ENCODE measurements around the gene SIGLEC15.

SIGLEC15 gene

DNA sequence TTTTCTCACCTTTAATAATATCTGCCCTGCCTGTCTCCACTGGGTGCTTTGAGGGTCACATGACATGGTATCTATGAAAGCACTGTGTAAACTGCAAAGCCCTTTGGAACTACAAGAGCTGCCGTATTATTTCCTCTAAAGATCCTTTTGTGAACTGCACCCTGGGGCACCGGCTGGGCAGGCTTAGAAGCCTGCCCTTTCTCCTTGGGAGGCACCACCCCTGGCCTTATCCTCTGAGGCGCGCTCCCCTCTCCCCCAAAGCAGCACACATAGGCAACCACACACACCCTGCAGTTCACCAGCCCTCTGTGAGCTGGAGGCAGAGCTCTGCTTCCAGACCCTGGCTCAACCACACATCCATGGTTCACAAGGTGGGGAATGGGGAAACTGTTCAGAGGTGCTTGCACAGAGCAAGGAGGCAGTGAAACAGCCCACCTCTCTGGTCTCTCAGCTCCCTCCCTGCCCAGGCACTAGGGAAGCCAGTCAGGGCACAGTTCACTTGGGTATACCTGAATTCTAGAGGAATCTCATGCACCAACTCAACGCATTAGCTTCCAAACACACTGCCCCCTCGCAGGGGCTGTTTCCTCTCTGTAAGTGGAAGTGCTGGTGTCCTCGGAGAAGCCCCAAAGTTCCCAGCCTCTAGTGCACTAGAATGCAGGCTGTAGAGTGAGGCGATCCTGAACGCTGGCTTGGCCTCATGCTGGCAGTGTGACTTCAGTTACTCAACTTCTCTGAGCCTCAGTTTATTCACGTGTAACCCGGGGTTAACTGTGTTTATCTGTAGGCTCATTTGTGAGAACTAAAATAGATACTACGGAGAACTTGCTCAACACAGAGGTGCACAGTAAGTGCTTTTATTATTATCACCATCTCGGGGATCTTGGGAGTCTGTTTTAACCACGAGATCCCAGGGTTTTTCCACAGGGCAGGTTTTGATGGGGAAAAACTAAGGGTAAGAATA, 11.0 kb downstream of the SIGLEC15 start:
- no peak for DNase-seq (ENCODE audit: low spot score)
- ChIA-PET POLR2A (ENCODE audit: low non-redundant PET) (no interaction called here), CTCF (no interaction called here)
- TF ChIP-seq, protein P1, sequence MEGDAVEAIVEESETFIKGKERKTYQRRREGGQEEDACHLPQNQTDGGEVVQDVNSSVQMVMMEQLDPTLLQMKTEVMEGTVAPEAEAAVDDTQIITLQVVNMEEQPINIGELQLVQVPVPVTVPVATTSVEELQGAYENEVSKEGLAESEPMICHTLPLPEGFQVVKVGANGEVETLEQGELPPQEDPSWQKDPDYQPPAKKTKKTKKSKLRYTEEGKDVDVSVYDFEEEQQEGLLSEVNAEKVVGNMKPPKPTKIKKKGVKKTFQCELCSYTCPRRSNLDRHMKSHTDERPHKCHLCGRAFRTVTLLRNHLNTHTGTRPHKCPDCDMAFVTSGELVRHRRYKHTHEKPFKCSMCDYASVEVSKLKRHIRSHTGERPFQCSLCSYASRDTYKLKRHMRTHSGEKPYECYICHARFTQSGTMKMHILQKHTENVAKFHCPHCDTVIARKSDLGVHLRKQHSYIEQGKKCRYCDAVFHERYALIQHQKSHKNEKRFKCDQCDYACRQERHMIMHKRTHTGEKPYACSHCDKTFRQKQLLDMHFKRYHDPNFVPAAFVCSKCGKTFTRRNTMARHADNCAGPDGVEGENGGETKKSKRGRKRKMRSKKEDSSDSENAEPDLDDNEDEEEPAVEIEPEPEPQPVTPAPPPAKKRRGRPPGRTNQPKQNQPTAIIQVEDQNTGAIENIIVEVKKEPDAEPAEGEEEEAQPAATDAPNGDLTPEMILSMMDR (conservative IDR thresholded peaks at IDR 0.05; ENCODE audit: low read depth): no peak
- H3K27ac ChIP-seq: no peak overlapping the region; the same call in 1 of the 2 replicates

DNA sequence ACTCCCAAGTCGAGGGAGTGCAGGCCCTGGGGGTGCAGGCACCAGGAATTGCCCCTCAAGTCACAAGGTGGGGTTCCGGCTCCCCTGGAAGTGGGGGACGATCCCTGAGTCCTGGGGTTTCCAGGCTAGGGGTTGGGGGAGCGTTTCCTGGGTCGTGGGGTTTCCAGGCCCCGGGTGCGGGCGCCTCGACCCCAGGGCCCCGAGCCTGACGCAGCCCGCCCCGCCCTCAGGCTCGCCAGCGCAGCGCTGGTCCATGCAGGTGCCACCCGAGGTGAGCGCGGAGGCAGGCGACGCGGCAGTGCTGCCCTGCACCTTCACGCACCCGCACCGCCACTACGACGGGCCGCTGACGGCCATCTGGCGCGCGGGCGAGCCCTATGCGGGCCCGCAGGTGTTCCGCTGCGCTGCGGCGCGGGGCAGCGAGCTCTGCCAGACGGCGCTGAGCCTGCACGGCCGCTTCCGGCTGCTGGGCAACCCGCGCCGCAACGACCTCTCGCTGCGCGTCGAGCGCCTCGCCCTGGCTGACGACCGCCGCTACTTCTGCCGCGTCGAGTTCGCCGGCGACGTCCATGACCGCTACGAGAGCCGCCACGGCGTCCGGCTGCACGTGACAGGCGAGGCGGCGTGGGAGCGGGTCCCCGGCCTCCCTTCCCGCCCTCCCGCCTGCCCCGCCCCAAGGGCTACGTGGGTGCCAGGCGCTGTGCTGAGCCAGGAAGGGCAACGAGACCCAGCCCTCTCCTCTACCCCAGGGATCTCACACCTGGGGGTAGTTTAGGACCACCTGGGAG, 12.0 kb downstream of the SIGLEC15 start:
- H3K27ac ChIP-seq: no peak overlapping the region
- CTCF ChIA-PET: no interaction called here
- TF ChIP-seq, protein P1 (conservative IDR thresholded peaks at IDR 0.05; ENCODE audit: low read depth): no peak
- POLR2A ChIA-PET (ENCODE audit: low non-redundant PET): no interaction called here
- no peak for DNase-seq (ENCODE audit: low spot score)

DNA sequence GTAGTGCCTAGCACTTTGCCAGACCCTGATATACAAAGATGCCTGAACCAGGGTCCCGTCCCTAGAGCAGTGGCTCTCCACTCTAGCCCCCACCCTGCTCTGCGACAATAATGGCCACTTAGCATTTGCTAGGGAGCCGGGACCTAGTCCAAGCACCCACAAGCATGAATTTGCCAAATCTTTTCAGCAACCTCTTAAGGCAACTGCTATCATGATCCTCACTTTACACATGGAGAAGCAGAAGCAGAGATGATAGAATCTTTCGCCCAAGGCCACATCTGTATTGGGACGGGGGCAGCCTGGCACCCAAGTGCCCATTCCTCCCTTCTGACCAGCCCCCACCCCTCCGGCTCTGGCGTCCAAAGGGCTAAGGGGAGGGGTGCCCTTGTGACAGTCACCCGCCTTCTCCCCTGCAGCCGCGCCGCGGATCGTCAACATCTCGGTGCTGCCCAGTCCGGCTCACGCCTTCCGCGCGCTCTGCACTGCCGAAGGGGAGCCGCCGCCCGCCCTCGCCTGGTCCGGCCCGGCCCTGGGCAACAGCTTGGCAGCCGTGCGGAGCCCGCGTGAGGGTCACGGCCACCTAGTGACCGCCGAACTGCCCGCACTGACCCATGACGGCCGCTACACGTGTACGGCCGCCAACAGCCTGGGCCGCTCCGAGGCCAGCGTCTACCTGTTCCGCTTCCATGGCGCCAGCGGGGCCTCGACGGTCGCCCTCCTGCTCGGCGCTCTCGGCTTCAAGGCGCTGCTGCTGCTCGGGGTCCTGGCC, 13.0 kb downstream of the SIGLEC15 start:
- POLR2A ChIA-PET (ENCODE audit: low non-redundant PET): no interaction called here
- H3K27ac ChIP-seq: no peak overlapping the region
- TF ChIP-seq, protein P1 (conservative IDR thresholded peaks at IDR 0.05; ENCODE audit: low read depth): no peak
- DNase-seq (ENCODE audit: low spot score): no peak
- CTCF ChIA-PET: no interaction called here

DNA sequence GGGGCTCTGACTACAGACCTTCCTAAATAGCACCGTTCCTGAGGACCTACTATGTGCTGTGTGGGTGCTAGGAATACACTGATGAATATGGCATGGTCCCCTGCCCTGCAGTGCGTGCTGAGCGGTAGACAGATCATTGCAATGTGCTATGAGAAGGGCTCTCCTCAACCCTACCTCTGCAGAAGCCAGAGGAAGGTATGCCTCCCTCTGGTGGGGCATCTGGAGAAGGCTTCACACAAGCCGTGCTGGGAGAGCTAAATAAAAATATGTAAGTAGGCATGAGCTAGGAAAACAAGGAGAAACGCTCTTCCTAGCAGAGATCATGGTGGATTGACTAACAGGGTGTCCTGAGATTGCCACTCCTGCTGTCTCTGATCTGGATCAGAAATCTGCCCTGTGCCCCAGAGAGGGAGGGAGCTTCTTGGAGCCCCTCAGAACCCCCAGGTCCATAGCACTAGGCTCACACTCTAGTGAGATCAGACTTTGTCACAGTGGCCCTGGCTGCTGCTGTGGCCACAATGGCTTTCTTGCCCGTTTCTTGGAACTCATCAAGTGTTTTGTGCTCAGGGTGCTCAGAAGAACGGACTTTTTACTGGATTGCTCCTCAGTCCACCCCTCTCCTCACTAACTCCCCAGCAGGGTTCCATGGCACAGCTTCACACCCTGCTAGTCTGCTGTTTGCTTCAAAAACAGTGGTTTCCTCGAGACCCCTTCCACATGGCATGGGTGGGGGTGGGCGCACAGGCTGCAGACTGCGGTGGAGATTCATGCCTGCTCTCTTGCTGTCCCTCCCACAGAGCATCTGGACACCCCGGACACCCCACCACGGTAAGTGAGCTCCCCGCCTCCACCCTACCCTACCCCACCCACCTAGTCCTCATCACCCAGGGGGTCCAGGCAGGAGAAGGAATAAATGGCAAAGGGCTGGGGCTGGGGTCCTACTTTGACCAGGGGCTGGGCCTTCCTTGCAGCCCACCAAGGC, 14.2 kb downstream of the SIGLEC15 start:
- CTCF ChIA-PET: interaction anchor here (0.6 to 0.8 kb wide), 2 partner anchors 47 to 178 kb away, joined by 3 read pairs; no protein-coding TSS in a partner anchor
- POLR2A ChIA-PET (ENCODE audit: low non-redundant PET): no interaction called here
- DNase-seq (ENCODE audit: low spot score): no peak
- TF ChIP-seq, protein P1 (conservative IDR thresholded peaks at IDR 0.05; ENCODE audit: low read depth): no peak; the same call in 1 of the 2 replicates
- H3K27ac ChIP-seq: no peak overlapping the region; the same call in 1 of the 2 replicates

DNA sequence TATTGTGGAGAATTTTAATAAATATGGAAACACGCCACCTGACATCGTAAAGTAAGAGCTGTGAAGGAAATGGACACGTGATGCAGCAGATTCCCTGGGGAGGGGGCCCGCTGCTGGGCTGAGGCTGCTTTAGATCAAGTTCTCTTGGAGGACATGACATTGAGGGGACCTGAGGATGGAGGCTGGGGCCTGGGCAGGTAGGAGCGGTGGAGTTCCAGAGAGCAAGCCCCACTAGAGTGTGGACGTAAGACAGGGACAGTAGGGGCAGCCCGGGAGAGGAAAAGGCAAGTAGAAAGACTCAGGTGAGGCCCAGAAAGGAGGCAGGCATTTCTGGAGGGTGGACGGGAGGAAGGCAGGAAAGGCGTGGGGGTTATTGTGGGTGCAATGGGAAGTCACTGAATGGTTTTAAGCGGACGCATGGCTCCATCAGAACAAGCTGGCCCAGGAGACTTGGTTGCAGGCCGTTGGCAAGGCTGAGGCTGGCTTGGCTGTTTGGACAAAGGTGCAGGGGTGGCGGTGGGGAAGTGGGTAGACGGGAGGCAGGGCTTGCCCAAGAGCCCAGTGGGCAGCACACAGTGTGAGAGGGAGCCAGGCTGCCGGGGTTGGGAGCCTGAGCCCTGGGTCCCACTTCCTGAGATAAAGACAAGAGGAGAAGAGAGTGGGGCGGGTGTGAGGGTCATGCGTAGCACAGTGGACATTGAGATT, 15.7 kb downstream of the SIGLEC15 start:
- CTCF ChIA-PET: no interaction called here
- POLR2A ChIA-PET (ENCODE audit: low non-redundant PET): no interaction called here
- DNase-seq (ENCODE audit: low spot score): no peak
- TF ChIP-seq, protein P1 (conservative IDR thresholded peaks at IDR 0.05; ENCODE audit: low read depth): no peak
- peak overlapping the region; percentile 16; the same call in 1 of the 2 replicates for H3K27ac ChIP-seq
